SW 1271 (cell line): ENCODE measurements around the gene CCL7.
"Not testable (repeated sequence)": the region's sequence is repeated elsewhere in the genome, so short reads cannot be mapped to it uniquely, and the experiment has no call there.

Source experiments
- DNase-seq, 2 experiments: peaks; one replicate each; lab custom pipeline; 2025; lab: John Stamatoyannopoulos, UW

CCL7 gene

DNA sequence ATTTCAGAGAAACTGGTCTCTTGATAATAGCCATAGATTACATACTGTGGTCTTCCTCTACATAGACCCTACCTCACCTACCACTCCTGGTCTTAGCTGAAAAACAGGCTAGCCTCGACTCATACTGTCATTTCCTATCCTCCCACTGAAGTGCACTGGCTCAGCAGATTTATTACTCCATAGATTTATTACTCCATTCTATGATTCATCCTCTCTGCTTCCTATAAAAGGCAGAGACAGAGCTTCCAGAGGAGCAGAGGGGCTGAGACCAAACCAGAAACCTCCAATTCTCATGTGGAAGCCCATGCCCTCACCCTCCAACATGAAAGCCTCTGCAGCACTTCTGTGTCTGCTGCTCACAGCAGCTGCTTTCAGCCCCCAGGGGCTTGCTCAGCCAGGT lies at the start of gene CCL7:
Gene CCL7, plus strand, starts transcription at position 253 of the 400 bp plus-strand sequence. Its CDS starts 70 bp downstream, at position 323.
- DNase-seq = no peak

DNA sequence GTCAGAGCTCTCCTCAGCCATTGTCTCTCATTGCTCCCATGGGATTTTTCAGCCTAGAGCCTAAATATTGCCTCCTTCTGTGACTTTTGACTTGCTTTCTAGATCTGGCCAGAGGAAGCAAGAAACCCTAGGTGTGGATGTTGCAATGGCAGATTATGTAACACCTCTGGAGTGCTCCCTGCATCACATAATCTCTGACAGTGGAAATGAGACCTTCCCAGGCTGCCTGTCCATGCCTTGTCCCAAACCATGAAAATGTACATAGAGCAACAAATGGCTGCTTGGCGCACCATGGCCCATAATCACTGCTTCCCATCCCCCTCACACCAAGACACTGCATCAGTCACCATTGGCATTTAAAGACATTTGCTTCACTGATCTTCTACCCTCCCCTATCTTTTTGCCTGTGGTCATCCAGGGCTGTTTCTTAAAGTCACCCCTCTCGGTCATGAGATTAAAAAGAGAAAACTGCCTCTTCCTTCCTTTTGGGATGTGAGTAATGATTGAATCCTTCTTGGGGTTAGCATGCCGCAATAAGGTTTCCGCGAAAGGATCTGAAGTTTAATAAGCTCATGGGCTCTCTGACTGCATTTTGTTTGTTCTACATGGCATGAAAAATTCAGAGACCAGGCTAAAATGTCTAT lies 49.1 kb upstream of the CCL7 start:
- DNase-seq = no peak

DNA sequence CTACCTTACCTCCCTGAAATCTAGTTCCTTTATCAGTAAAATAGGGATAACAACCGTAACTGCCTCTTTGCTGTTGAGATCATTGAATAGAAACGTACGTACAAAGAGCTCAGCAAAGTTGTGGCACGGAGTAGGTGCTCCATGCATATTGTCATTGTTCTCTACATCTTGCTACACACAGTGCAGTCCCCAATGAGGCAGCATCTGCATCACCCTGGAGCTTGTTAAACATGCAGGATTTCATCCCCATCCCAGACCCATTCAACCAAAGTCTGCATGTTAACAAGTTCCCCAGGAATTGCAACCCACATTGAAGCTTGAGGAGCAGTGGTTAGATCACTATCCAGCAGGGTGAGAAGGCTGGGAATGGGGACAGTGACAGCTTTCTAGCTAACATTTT lies 48.6 kb upstream of the CCL7 start:
- DNase-seq = no peak

DNA sequence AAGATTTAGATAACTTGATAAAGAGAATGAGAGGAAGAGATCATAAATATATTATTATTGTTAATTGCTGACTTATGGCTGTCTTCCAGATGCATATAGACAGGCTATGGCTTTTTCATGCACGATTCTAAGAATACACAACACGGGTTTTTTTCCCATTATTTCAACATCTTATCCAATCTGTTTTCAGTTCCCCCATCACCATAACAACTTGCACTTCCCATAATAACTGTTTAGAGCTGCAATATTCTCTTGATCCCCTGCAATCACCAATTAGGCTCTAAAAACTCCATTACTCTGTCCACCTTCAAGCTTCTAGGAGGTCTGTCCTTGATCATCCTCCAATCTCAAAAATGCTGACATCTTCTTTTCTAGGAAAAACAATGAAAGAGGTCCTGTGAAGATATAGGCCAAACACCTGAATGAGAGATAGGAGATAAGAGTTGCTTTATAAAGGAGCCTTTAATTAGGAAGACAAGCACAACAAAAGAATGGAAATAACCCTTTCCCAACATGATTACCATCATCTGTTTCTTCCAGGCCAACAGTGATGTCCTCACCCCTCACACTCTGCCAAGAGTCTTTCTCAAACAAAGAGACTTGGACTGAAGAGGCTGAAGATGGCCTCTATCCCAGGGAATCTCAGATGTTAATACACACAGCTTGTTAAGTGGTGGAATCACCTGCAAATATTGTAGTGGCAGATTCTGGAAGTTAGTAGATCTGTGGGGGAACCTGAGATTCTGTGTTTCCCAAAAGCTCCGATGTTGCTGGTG lies 47.1 kb upstream of the CCL7 start:
- no peak for DNase-seq

DNA sequence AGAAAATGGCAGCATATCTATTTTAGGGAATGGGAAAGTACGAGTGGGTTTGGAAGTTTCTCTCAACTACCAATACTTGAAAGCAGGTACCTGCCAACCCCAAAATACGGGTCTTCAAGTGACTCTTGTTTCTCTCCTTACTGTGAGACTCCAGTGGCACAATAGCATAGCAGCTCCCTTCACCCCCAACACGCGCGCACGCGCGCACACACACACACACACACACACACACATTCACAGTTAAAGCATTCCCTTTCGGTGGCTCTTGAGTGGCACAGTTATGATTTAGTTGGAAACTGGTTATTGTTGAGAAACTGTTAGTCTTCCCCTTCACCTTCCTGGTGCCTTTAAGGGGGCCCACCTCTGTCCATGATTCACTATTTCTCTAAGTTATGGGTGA lies 45.0 kb upstream of the CCL7 start:
- no peak for DNase-seq

DNA sequence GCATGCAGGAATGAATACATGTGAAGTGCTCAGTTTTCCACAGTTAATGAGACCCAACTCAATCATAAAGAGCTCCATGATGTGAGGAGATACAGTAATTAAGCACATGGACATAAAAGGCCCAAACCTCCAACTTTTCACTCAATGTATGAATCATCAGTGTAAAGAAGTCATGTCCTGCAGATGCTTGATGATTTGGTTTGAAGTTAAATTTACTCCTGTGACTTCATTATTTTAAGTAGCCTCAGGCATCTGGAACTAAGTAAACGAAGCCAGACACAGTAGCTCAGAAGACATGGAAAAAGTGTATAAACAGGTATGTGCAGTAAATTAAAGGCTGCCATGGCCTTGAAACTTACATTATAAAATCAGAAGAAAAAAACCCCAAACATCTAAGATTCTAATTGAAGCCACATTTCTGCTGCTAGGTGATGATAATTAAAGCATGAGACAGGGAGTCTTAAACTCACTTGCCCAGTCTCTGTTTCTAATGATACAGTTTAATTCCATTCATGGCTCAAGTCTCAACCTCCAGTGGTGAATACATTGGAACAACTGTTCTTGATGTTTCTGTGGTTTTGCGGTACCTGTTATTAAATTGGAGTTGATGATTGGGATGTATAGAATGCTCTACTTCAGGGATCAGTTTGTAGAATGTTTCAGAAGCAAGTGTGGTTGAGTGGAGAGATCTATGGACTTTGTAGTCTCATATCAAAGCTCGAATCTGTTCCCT lies 43.8 kb upstream of the CCL7 start:
- no peak for DNase-seq

DNA sequence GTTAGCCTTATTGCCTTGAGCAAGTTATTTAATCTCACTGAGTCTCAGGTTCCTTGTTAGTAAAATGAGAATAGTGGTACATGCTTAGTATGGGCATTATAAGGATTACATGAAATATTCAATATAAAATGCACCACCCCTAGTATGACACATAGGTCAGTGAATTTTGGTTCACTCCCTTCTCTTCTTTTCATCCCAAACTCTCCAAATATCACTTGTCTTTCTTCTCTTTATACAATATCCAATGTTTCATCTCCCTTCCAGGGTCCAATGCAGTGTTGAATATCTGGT lies 43.3 kb upstream of the CCL7 start:
- DNase-seq = no peak

DNA sequence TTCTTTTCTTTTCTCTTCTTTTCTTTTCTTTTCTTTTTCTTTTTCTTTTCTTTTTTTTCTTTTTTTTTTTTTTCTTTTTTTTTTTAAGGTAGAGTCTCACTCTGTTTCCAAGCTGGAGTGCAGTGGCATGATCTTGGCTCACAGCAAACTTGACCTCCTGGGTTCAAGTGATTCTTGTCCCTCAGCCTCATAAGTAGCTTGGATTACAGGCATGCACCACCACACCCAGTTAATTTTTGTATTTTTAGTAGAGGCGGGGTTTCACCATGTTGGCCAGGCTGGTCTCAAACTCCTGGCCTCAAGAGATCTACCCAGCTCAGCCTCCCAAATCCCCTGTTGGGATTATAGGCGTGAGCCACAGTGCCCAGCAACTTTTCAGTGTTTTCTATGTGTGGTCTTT lies 42.7 kb upstream of the CCL7 start:
- not testable (repeated sequence) for DNase-seq

DNA sequence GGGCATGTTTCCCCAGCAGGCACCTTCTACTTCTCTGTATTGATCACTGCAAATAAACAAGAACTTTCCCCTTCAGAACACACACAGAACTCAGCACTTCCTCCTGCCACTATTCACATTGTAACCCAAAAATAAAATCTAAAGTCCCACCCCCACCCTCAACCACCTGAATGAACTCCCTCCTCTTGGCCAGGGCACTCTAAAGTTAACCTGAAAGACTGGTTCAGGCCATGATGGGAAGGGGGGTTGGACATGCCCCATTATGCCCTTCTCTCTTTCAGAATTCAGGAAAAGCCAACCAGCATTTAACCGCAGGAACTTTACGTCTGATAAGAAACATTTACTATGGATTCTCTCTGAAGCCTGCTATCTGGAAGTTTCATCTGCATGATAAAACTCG lies 42.3 kb upstream of the CCL7 start:
- DNase-seq = no peak

DNA sequence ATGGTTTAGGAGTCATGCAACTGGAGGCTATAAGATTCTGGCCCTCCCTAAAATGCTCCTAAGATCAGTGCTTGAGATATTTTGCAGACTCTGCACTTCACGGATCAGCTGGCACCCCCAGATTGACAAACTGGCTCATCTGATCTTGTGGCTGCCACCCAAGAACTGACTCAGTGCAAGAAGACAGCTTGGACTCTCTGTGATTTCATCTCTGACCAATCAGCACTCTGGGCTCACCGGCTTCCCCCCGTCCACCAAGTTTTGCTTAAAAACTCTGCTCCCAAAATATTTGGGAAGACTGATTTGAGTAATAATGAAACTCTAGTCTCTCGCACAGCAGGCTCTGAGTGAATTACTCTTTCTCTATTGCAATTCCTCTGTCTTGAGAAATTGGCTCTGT lies 41.2 kb upstream of the CCL7 start:
- DNase-seq = no peak

DNA sequence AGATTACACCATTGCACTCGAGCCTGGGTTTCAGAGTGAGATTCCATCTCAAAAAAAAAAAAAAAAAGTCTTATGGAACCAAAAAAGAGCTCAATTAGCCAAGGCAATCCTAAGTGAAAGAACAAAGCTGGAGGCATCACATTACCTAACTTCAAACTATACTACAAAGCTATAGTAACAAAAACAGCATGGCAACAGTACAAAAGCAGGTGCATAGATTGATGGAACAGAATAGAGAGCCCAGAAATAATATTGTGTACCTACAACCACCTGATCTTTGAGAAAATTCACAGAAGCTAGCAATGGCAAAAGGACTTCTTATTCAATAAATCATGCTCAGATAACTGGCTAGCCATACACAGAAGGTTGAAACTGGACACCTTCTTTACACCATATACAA lies 39.7 kb upstream of the CCL7 start:
- no peak for DNase-seq

DNA sequence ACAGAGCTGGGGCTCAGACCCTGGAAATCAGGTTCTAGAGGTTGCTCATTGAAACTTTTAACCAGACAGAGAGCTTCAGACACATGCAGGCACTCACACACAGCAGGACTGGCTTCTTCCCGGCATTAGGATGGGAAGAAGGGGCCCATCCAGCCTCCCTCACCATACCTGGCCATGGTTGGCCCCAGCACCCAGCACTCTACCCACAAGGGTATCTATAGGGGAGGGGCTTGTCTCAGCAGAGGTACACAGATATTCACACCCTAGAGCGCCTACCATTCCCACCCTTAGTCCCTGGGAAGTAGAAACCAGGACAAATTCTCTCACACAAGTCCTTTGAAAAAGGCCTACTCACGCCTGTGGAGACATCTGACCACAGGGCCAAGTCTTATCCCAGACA lies 35.4 kb upstream of the CCL7 start:
- no peak for DNase-seq

DNA sequence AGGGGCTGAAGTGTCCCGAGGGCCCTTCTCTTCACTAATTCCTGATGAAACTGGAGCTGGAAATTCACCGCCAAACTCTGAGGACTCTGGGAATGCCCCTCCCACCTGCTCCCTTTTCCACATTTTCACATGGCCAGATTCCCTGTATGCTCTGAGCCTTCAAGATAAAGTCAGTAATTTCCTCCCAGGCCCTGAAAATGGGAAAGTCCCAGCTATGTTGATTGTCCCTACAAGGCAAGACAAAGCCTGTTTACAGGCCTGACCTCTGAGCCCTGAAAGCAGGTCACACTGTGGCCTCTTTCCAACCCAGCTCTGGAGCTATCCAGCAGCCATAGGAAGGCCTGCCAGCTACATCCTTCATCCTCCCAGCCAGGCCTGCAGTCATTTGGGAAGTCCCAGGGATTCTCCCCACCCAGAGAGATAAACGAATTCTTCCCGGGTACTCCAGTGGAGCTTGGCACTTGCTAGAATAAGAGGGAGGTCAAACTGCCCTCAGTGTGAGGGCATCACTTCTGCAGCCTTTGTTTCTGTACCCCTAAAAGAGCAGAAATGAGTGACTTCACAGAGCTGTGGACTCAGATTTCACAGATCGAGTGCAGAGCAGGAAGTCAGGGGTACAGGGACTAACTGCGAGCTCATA lies 34.5 kb upstream of the CCL7 start:
- no peak for DNase-seq

DNA sequence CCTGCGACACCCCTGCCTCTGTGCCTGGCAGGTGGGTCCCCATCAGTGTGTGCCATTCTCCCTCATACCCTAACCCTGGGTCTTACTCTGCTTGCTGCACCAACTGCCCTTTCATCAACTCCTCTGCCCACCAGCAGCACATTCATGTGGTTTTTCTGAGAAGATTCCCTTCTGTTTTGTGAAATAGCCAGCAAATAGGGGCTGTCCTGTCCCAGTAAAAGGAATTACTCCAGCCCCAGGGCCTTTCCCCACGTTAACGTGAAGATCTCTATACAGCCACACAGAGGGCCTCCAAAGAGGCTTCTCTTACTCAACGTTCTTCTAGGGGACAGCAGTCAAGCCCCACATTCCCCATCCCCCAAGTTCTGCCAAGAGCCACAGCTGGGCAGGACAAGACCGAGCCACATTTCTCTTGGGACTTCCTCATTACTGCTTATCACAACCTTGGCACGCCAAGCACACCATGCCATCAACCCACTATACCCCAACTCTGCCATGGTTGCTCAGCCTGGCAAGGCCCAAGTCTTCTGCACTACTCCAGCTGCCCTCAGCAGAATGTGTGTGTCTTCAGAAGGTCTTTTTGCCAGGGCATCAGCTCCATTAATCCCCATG lies 33.6 kb upstream of the CCL7 start:
- DNase-seq = no peak

DNA sequence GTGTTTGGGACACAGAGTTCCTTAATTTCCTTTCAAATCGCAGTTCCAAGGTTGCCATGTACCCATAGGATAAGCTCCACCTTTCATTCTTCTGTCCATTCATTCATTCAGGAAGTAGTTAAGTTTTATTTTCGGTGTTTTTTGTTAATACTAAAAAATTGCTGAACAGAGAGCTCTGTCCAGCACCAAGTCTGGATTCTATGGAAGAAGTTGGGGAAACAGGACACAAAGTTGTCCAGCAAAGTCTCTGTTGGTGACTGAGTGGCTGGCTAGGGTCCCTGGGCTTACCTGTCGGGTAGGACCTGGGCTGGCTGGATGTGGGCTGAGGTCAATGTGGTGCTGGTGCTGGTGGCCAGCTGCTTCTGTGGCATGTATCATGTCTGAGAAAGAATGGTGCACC lies 32.6 kb upstream of the CCL7 start:
- DNase-seq = no peak

DNA sequence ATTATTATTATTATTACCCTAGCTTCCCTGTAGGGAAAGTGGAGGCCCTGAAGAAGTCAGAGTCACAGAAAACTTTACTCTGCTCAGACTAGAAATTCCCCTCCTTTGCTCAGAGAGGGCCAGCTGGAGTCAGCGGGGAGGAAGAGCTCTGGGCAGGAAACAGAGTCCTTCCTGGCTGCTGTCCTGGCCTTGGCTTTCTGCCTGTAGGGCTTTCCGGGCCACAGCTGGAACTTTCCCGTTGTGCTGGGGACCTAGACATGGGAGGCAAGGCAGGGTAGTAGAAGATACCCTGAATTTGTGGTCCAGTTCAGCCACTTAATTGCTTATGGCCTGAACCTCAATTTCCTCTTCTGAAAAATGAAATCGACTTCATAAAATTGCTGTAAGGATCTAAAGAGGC lies 29.0 kb upstream of the CCL7 start:
- DNase-seq = no peak

DNA sequence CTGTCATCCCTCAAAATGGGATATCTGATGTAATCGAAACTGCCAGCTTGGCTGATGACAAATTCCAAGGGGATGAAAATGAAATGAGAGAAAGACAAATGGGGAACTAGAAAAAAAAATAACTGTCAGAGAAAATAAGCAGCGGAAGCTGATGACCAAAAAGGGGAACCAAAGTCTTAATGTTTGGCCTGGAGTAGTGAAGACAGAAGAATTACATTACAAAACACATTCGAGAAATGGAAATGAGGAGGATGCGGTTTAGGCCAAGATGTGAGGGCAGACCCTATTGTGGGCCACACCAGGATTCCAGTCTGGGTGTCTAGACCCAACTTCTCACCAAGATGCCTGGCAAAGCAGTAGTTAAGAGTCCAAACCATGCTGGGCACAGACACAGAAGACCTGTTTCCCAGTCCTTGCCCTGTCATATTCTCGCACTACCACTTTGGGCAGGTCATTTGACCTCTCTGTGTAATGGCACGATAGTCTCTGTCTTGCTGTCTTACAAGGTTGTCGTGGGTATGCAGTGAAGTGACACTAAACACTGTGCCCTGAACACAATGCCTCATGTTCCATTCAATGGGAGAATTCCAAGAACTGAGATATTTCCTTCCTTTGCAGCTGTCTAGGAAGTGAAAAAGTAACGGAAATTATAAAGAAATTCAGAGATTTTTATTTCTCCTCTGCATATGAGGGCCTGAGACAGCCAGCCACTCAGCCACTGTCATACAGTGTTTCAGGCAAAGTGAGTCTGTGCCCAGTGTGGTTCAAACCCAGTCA lies 27.2 kb upstream of the CCL7 start:
- DNase-seq = no peak

DNA sequence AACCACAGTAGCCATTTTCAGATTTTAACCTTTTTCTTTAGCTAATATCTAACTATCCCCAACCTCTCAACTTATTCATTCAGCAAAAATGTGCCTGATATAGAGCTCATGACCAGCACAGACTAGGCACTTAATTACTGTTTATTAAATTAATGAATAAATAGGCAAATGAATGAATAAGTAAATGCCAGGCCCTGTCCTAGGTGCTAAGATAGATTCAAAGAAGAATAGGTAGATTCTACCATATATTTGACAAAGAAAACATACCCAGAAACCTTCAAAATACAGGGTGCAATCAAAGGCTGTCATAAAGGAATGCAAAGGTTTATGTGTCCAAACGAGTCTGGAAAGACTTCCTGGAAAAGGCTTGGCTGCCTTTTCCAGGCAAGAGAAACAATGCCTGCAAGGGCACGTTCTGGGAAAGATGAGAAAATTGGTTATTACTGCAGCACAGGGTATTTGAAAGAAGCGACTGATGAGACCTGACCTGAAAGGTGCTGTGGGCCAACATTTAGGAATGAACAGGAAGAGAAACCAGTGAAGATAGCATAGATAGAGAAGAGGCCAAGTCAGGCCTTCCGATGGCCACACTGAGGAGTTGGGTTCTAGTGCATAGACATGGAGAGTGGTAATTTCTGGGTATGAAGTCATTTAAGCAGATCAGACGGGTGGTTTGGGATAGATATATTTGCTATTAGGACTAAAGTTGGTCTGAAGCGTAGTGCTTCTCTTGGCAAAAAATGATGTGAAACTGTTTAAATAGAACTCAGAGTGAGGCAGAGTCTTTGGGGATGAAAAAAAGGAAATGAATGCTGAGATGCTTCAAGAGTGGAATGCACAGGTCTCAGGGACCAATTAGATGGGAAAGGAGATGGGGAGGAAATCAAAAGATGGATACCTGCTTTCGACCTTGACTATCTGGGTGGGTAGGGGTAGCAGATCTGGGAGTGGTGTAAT lies 26.4 kb upstream of the CCL7 start:
- DNase-seq = no peak

DNA sequence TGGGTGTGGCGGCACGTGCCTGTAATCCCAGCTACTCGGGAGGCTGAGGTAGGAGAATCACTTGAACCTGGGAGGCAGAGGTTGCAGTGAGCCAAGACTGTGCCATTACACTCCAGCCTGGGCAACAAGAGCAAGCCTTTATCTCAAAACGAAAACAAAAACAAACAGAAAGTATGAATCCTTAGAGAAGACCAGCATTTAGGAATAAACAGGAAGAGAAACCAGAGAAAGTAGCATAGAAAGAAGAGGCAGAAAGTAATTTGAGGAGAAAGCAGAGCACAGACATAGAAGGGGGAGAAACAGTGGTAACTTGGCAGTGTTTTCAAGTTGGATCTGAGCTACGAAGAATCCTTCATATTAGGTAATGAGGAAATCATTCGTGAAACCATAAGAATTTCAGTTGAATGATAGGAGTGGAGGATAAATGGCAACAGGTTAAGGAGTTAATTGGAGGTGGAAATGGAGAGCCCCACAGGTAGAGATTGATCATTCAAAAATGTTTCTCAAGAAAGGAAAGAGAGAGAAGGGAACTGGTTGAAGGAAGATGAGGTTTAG lies 24.6 kb upstream of the CCL7 start:
- no peak for DNase-seq

DNA sequence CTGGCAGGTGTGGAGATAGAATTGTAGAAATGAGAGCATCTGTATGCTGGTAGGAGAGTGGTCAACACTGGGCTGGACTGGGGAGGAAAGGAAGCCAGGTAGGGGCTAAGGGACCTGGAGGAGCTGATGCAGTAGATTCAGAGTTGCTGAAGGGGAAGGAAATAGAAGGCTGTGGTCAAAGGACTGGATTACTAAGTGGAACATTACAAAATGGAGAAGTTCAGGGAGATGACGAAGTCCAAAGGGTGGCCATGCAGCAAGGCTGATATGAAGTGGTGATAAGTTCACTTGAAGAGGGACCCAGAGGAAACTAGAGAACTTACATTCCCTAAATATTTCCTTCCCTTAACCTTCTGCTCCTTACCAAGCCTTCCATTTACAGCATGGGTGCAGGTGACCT lies 23.6 kb upstream of the CCL7 start:
- no peak for DNase-seq
